HG02870 (cell line): ENCODE measurements around the gene ASPHD1.
A peak's percentile ranks its signal among the peaks of the same experiment; 100 is the strongest.
"Not testable (repeated sequence)": the region's sequence is repeated elsewhere in the genome, so short reads cannot be mapped to it uniquely, and the experiment has no call there.

Experiments used
- ATAC-seq: cut with Tn5 transposase; IDR thresholded peaks from one replicate; pipeline ENCODE4 v1.9.1; 2021; ENCODE audit warnings: mild to moderate bottlenecking, moderate library complexity; ENCODE audit not compliant: unreplicated experiment

The ASPHD1 gene

DNA sequence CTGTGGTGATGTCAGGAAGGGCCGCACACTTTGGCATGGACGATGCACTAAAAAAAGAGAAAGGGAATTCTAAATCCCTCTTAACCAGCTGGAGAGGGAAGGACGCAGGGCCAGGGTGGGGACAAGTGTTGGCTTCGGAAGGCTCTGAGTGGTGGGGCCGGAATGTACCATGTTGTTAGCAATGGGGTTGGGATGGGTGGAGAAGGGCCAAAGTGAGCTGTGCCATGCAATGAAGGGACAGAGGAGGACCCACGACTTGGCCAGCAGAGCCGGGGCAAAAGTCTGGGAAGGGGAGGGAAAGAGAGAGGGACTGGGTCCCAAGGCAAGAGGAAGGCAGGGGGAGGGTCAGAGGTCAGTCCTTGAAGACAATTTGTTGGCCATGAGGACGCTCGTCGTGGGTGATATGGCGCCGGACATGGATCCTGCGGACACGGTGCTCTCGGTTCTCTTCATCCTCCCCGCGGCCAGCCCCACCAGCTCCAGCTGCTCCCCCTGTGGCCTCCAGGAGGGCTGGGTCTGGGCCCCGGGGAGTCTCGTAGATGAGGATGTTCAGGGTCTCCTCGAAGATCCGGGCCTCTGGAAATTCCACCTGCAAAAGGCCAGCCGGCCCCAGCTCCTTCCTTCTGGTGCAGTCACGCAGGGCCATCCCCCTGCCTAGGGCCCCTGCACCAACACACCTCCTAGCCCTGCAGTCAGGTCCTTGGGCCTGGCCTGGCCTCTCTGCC, 6.4 kb downstream of the ASPHD1 start:
- ATAC-seq = no peak

GRCh38 chr16:29907973-29908372, 7.7 kb downstream of the ASPHD1 start:
- no peak for ATAC-seq

DNA sequence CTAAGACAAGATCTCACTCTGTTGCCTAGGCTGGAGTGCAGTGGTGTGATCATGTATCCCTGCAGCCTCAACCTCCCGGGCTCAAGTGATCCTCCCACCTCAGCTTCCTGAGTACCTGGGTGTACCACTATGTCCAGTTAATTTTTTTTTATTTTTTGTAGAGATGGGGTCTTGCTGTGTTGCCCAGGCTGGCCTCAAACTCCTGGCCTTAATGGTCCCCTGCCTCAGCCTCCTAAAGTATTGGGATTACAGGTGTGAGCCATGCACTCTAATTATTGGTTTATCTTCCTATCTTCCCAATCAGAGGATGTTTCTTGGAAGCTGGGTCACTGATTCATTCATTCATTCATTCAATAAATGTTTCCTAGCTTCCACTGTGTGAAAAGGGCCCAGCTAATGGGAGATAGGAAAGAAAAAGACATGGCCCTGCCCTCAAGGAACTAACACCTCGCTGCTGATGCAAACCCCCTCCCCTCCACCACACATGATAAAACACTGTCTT, 8.5 kb downstream of the ASPHD1 start:
- no peak for ATAC-seq

- no peak for ATAC-seq
Measured at GRCh38 chr16:29909391-29909790, 9.1 kb downstream of the ASPHD1 start.

GRCh38 chr16:29909851-29910250, 9.6 kb downstream of the ASPHD1 start:
- ATAC-seq = not testable (repeated sequence)

DNA sequence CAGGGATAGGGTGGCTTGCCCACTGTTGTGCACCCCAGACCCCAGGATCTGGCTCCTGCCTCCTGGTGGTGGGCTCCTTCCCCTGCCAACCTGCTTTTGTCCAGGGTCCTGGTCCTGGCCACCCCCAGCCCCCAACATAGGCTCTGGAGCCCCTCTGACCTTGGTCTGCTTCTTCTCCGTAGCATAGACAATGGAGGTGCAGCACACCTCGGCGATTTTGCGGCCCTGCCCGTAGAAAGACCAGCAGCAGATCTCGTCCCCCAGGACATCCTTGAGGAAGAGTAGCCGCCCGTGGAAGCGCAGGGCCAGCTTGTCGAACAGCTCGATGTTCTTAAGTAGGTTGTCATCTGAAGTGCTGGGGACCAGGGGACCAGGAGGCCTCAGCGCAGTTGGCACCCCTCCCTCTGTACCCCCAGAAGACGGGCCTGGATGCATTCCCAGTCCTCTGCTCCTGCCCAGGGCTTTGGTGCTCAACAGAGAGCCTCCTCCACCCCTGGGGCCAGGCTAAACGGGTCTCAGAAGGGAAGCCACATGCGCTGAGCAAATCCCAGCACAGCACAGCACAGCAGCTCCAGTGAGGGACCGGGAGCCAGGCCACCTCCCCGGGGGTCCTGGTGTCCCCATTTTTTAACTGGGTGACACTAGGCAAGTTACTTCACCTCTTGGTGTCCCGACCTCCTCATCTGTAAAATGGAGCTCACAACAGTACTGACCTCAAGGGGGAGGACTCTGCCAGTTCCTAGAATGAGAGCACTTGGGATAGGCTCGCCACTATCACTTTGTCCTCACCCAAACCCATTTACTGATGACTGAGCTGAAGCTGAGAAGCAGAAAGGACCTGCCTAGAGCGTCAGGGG, 10.8 kb downstream of the ASPHD1 start:
- no peak for ATAC-seq

GRCh38 chr16:29911676-29912010, 11.4 kb downstream of the ASPHD1 start:
- ATAC-seq = no peak

GRCh38 chr16:29912087-29912486, 11.8 kb downstream of the ASPHD1 start:
- ATAC-seq = no peak

DNA sequence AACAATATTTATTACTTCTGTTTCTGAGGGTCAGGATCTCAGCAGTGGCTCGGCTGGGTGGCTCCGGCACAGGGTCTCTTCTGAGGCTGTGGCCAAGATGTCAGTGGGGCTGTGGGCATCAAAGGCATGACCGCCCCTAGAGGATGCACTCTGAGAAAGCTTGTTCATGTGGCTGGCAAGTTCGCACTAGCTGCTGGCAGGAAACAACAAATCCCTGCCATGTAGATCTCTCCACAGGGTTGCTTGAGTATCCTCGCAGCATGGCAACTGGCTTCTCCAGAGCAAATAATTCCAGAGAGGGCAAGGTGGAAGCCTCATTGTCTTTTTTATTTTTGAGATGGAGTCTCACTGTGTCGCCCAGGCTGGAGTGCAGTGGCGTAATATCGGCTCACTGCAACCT, 13.2 kb downstream of the ASPHD1 start:
- ATAC-seq = no peak

GRCh38 chr16:29915590-29916247, 15.4 kb downstream of the ASPHD1 start:
- ATAC-seq = no peak

- no peak for ATAC-seq
Measured at GRCh38 chr16:29916979-29917378, 16.7 kb downstream of the ASPHD1 start.

DNA sequence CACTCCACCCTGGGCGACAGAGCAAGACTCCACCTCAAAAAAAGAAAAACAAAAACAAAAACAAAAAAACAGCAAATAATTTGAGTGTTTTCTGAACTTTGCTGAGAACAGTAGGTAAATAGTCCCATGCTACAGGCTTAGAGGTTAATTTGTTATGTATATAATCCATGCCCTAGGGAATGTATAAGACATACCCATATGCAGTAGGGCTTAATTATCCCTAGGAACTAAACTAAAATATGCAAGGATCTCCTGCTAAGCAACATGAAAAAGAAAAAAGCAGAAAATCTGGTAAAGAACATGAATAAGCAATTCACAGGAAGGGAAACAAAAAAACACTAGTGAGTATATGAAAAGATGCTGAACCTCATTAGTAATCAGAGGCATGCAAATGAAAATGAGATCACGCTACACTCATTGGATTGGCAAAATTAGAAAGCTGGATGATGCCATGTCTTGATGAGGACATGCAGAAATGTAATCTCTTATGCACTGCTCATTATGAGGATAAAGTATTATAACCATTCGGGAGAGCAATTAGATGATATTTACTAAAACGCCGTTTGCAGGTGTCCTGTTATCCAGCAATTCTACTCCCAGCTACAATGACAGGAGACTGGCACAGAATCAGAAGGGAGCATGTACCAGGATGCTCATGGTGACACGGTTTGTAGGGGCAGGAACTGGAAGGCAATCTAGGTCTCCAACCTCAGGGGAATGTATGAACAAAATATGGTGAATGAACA, 20.2 kb downstream of the ASPHD1 start:
- ATAC-seq = no peak

- no peak for ATAC-seq
Measured at GRCh38 chr16:29921034-29921385, 20.7 kb downstream of the ASPHD1 start.

GRCh38 chr16:29922326-29922725, 22.0 kb downstream of the ASPHD1 start:
- no peak for ATAC-seq

- no peak for ATAC-seq
Measured at GRCh38 chr16:29922986-29923501, 22.8 kb downstream of the ASPHD1 start.

DNA sequence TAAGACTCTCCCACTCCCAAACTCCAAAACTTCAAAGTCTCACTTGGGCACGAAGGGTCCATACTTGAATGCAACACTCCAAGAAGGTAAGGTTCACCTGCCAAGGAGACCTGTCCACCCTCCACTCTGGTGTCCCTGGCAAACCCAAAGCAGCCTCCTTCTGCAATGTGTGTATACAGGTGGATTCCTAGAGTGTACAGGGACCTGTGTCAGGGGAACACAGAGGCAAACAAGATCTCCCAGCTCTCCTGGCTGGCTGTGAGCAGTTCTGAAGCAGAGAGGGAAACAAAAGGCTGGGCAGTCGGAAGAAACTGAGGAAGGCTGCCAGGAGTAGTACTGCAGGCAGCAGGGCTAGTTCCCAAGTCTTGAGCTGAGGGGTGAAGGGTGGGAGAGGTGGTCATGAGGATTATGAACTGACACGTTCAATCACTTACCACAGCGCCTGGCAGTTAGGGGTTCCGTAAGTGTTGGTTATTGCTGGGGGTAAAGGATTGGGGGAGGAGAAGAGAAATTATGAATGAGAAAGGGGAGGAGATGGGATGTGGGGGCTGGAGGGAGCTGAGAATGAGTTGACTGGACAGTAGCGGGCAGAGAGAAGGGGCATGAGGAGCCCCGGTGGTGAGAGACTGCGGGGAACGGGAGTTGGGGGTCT, 24.9 kb downstream of the ASPHD1 start:
- no peak for ATAC-seq

DNA sequence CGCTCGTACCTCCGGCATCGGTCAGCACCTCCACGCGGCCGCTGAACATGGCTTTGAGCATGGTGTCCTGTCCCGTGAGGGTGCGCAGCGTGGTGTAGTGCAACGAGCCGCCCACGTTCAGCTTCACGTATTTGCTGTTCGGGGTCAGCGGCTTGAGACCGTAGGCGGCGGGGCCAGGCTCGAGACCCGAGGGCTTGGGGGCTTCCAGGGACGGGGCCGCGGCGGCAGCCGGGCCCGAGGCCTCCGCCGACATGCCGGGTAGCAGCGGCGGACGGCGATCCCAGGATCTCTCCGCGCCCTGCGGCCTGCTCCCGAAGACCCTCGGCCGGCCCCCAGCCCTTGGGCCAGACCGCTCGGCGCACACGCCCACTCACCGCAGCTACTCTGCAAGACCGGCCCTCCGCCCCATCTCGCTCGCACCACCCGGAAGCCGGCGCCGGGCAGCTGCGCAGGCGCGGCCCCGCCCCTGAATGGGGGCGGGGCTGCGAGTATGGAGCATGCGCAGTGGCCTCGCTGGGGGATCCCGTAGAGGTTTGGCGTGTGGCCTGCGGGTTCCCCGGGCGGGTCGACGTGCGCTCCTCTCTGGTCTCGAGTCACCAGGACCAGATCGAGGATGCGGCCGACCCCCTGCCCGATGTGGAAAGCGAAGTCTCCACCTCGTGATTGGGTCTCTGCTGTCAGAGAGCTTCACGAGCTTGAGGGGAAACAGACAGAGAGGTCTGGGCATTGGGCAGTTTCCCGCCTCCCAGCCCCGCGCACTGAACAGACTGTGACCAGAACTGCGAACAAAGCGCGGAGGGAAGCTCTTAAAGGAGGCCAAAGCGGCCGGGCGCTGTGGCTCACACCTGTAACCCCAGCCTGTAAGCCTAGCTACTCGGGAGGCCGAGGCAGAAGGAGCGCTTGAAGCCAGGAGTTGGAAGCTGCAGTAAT, 25.8 kb downstream of the ASPHD1 start, which contains the start of gene KCTD13:
TSS of gene KCTD13 (minus strand) at position 446 of the 930 bp plus-strand sequence. CDS start at position 253, 193 bp downstream.
- ATAC-seq = peak; percentile 87

GRCh38 chr16:29926711-29927052, 26.4 kb downstream of the ASPHD1 start:
- no peak for ATAC-seq
